Muscle of back (tissue), 11 donors: Measurements from ENCODE around the gene PPP3CA. TPM values are rescaled to one million over a fixed set of nuclear protein-coding genes. Genes with fewer than 3 reads are reported as not detected.

Experiments used
- DNase-seq, 3 donors: peaks; one replicate each; pipeline versions ENCODE4 v3.0.0 to v3.0.0-alpha.2; 2013
- polyA plus RNA-seq, 10 donors: library from polyadenylated mRNA; unstranded; fragments of 120-200 nt; gene quantifications; one replicate each; pipeline ENCODE4 v1.2.1, GENCODE V29; 2013; ENCODE audit not compliant: insufficient read length in 10 of 10

PPP3CA gene
- polyA plus RNA-seq, 10 donors: 29.1 to 38.0 (median 31.7) TPM

DNA sequence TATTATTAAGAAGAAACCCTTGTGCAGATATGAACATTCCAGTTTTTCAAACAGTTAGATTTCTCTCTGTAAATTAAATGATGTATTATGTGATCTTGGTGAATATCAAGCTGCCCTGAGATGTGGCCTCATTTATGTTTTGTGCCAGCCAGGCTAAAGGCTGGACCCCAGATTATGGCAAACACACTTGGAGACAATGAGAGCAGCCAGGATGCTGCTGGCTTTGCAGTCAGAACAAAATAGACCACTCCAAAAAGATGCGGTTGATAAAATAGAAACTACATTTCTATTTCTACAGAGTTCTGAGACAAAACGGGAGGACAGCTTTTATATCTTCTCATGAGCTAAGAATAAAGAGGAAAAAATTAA, 296.5 kb downstream of the PPP3CA start:
- no peak for DNase-seq

DNA sequence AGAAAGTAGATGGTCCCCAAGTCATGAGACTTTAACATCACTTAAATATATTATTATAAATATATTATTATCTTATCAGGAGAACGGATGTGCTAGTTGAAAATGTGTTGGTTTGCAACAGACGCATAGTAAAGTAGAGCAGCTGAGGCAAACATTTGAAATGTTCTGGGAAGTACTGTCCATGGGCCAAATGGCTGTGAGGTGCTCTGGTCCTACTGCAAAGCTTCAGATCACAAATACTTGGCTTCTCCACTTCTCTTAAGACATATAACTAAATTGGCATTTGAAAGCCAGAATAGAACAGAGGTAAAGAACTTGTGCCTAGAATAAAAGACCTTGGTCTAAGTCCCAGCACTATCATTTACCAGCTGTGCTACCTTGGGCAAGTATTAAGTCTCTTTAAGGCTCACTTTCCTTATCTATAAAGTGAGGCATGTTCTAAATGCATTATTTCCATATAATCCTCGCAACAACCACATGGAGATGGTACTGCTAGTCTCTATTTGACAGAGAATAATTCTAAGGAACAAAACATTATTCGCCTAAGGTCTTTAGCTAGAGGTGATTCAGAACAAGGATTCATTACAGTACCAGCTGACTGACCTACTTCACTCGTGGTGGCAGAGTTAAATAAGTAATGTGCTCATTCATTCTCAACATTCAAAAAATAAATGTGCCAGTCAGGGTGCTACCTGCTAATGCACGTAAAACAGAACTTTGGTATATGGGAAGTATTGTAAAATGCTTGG, 297.1 kb downstream of the PPP3CA start:
- no peak for DNase-seq

DNA sequence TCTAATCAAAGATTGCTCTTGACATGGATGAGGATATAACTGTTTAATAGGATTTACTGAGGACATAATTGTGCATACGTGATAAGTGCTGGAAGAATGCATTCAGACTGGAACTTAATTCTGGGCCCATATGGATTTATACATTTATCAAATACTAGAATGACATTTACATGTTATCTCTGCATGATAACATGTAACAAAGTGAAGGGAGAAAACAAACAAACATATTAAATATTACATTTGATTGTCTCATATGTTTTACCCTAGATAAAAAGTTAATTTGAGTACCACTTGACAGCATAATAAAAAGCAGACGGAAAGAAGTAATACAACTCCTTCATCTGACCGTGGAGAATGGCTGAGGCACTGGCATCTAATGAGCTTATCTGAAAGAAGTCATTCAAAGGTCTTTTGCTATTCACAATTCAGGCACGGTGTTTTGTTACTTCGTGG, 297.8 kb downstream of the PPP3CA start:
- DNase-seq: no peak

DNA sequence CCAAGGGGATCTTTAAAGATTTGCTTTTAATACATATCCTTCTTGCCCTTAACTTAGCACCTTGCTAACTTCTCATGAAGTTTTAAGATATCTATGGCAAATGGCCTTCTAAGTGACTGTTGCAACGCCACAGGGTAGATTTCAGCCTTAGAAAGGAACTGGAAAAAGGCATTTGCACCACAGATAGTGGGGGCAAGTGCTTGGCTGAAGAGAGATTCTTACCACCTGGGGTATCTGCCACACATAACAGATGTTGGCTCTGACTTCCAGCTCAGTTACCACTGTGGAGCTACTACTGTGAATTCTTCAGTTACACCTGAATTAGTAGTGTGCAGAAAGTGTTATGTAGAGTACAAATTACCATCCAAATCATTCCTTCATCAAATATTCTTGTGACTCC, 302.6 kb downstream of the PPP3CA start:
- no peak for DNase-seq

DNA sequence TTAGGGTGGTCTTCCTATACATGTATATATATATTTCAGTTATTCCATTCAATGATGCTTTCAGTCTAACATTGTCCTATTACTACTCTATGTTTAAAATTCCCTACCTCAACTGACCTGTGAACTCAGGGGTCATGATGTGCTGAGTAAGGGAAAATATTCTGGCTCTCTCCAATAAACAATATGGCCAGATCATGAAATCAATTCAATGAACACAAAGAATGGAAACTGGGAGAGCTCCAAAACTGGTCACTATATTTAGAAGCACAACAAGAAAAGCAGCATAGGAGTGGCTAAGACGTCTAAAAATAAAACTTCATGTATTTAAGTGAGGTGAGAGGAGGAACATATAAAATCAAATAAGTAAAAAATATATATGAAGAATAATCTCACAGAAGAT, 304.5 kb downstream of the PPP3CA start:
- no peak for DNase-seq

DNA sequence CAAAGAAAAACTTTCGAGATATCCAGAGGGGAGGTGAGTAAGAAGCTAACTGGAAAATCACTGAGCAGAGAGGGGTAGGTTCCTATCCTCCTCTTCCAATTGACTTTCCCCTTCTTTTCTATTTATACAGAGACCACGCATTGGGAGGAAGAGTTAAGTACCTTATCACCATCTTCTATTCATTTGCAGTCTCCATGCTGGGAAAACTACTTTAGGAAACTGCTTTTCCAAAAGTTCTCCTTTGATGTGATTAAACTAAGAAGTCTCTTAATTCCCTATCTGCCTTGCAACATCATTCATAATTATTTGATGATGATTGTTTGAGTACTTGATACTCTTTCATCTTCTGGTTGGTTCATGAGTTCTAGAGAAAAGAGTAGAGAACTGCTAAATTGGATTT, 306.6 kb downstream of the PPP3CA start:
- DNase-seq: no peak

DNA sequence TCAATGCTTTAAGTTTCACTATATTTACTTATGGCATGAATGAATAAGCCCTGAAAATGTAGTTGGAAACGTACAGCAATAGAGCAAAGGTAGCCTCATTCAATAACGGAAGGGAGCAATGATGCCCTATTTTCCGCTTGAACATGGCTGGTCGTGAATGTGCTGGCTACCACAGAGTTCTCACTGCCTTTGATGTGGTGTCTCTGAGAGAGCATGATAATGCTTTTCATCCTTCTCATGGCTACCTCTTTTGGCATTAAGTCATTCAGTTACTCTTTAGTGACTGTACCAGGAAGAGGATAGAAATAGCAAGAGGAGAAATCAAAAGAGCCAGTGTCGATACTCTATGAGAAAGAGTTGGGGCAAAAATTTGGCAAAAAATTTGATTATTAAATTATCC, 308.0 kb downstream of the PPP3CA start:
- DNase-seq: no peak

DNA sequence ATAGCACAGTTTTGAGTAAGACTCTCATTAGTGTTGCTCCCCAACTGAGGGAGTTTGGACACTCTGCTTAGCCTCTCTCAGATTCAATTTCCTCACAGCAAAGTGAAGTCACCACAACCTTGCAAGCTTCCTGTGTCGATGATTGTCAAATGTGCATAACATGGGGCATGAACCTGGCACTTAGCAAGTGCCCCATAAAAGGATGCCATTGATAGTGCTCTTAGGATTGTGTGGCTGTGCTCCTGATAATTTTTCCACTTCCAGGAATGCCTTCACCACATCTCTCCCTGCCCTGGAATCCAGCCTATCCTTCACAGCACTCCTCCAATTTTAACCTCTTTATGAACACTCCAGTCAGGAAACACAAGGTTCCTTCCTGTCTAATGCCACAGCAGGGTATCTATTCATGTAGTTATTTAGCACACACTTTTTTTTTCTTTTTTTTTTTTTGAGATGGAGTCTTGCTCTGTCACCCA, 309.4 kb downstream of the PPP3CA start:
- DNase-seq: no peak

DNA sequence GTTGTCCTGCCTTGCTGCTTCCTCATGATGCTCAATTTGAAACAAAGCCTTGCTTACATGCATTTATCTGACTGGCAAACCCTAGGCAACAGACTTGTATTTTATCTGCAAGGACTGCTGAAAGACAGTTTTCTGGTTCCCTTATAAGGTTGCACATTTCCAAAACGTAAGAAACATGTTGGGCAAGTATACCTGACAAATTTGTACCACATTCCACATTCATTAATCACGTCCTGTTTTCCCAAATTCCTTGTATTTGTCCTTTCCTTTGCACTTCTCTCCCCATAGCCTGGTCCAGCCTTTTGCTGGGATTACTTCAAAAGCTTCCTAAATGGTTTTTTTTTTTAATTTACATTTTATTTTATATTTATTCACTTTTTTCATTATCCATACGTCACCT, 310.1 kb downstream of the PPP3CA start:
- DNase-seq: no peak

DNA sequence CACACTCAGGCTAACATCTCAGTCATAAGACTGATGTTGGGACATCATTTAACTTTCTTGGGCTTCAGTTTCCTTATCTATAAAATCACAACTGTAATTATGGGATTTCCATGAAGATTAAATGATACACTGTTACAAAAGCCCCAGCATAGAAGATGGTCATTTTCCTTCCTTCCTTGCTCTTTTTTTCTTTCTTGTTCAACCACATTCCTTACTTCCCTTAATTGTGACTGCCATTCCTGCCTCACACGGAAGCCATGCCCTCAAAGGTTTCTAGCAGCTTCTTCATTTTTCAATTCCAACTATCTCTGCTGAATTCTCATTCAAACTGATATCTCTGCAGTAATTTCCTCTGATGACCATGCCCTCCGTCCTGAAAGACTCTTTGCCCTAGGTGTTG, 311.8 kb downstream of the PPP3CA start:
- DNase-seq: no peak

DNA sequence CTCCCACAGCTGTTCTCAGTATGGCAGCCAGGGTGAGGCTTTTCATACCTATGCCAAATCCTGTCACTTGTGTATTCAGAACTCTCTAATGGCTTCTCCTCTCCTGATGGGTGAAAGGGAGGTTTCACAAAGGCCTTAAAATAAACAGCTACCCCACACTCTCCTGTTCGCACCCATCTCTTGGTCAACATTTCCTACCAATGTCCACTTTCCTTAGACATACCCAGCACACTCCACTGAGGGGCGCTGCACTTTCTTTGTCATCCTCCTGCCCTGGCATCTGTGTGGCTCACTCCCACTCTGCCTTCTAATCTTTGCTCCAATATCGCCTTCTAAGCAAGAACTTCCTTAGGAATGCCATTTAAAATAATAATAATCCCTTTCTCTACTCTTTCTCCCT, 313.3 kb downstream of the PPP3CA start:
- DNase-seq: no peak

DNA sequence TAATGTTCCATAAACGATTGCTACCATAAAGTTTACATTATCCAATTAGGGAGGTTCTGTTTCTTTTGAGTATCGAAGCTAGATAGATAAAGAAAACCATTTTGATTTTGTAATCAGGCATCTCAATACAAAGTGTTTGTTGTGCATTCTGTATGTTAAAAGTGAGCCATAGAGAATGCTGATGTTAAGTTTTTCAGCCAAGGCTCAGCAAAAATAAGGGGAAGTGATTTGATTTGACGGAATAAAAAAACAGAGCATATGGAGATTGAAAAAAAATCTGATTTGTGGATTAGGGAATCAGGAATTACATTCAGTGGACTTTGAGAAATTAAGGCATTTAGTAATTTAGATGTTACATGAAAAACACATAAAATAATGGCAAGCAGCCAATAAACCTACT, 314.8 kb downstream of the PPP3CA start:
- DNase-seq: no peak

DNA sequence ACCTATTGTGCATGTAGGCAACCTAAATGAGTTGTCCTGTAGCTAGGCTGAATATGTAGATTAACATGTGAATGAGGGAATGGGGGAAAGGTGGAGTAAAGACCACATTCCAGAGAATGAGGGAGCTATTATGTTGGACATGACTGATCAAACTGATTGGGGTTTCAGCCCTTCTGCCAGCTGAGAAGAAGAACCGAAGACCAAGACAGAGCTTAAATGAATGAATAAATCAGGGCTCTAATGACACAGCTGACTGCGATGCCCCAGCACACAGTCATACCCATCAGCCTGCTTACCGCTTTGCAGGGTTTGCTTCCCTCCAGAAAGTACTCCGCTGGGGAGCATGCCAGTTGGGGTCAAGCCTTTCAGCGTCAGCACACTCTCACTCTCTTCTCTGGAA, 315.4 kb downstream of the PPP3CA start:
- DNase-seq: no peak

DNA sequence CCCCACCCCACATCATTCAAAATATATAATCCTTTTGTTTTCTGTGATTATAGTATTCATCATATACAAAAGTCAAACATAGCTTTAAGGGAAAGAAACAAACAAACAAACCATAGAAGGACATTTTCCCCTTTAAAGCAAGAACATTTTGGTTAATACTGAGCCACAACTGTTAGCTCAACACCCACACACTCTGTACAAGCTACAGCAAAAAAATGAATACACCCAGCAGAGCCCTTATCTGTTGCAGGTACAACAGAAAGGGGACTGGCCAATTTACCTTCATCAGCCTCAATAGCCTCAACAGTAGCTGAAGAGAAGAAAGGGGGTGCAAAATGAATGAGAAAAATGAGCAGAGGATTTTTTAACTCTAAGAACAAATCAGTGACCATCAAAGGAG, 318.4 kb downstream of the PPP3CA start:
- DNase-seq: no peak

DNA sequence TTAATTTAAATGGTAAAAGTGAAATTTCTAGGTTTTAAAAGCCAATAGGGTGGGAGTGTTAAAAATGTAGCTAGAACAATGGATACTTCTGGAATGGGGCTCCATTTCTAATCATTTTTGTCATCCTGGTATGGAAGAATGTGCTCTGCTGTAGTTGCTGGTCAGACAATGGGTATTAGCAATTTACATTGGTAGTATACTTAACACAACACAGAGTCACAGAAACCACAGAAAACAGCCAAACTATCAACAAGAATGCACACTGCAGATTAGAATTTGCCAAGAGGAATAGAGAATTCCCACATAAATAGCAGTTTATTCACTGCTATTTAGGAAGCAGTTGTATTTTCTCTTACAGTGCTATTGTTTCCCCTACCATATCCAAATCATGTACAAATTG, 319.6 kb downstream of the PPP3CA start:
- DNase-seq: no peak

DNA sequence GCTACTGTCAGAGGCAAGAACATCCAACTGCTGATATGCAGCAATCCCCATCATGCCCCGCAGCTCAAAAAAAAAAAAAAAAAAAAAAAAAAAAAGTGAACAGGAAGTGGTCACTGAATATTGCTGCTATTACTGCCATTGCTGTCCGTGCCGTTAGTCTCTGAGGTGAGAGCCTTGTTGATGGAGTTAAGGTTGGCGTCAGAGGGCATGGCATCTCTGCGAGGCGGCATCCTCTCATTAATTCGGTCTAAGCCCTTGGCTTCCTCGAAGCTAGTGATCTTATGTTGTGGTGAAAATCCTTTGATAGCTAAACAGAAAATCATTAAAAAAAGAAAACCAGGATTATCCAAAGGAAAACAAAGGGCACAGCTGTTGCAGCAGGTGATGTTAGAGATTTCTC, 321.6 kb downstream of the PPP3CA start:
- DNase-seq: no peak

DNA sequence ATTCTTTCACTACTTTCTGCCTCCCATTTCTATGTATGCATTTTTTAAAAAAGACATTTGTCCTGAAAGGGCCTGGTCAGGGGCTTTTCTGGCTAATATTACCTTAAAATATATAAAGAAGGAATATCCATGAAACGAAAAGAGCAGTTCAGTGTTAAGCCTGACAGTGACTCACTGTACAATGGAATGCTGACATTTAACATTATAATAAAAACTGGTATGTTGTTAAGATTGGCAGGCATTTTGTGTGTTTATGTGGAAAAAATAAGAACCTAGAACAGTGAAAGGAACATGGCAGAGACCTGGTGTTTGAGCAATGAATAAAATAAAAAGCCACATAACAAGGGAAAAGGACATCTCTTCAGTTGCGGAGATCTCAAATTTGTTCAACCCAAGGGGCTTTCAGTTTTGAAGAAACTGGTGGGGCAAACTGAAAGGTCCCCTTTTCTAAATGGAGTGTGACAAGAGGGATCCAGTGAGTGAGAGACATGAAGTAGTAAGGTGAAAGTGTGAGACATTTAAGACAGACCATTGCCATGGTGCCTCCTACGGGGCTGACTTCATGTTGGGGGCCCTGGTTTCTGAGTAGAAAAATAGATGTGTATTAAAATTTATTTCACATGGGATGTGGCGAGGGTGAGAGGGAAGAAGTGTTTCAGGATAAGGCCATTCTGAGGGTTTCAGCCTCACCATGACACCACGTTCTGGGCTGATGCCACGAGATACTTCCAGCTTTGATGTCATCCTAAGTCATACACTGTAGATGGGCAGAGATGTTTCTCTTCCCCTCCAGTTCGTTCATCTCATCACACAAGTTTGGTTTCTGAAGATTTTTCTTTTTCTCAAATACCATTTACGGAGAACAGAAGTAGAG, 324.9 kb downstream of the PPP3CA start:
- DNase-seq: no peak

DNA sequence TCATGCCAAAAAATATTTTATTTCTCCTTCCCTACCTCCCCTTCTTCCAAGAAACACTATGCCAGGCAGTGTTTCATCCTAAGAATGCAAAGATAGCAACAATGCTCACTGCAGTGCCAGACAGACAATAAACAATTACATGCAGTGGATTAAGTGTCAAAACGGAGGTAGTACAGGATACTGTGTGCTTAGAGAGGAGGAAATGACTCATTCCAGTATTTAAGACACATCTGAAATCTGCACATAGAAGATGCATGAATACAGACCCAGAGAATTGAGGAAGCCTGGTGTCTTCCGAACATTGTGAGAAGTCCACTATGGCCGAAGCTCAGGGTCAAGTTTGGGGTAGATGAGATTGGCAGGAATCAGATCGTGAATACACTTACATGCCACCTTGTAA, 326.4 kb downstream of the PPP3CA start:
- DNase-seq: peak in 2 of 3 donors; percentile 2 to 14

DNA sequence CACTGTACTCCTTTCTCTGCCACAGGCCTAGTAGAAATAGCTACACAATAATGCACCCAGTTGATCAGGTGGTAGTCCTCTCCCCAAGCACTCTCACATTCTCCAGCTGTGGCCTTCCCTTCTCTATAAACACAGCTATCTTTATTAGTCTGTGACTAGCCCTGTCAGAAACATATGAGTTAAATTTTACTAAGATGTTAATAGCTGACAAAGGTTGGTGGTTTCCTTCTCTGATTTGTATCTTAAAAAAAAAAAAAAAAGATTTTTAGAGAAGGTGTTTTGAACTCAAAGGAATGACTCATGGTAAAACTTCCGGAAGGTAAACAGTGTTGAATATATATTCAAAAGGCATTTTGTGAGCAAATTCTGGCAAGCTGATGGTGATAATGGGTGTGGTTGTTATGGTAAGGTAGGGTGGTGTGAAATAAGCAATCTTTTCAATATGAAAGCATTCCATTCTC, 327.4 kb downstream of the PPP3CA start:
- no peak for DNase-seq

DNA sequence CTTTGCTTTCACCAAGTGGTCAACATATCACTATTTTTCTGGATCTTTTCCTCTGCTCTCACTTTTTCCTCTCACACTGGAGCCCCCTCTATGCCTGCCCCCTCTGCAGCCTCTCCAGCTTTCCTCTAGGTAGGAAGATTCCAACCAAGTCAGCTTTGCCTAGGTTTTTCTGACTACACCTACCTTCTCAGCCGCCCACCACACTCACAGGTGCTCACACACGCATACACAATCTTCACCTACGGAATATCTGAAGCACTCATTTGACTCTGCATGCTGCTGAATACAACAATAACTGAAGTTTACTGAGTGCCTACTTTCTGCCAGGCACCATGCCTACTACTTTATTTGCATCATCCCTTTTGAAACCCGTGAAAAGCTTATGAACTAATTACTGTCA, 328.0 kb downstream of the PPP3CA start:
- no peak for DNase-seq

DNA sequence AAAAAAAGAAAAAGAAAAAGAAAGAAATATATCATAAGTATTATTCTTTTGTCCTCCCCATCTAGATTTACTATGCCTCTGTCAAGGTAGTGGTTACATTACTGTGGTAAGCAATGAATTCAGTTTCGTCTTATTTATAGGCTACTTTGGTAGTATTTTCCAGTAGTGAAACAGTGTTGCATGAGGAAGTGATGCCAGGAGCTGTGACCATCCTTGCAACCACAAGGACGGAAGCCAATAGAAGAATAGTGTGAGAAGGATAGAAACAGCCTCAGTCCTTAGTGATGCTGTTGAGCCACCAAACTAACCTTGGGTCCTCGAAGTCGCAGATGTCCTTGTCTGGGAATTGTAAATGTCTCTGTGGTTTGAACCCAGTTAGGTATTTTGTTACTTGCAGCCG, 328.5 kb downstream of the PPP3CA start:
- no peak for DNase-seq

DNA sequence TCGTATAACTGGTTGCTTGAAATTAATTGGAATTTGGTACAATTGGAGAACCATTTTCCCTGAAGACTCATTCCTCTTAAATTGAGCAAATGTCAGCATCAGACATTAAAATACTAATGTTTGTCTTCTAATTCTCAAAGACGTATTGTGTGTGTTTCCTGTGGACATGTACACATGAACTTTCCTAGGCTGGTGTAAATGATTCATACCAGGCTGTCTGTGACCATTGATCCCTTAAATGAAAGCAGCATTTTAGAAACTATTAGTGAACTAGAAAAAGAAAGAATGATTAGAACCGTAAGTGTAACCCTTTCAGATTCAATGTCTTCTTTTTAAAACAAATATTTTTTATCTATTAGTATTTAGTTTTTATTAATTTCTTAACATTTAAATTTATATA, 332.9 kb downstream of the PPP3CA start:
- DNase-seq: no peak

DNA sequence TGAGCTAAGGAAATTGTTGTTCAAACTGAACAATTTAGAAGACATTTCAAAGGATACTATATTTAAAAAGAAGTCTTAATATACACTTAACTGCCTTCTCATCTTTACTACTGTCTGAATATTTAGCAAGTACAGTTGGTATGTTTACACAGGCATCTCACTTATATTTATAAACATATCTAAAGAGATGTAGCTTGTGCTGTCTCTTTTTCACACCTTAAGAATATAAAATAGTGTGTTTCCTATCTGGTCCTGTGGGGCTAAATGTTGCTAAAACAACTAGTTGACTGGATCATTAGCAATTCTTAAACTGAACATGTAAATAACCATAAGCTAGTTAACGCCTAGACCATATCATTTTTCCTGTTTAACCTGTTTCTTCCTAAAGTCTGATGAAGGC, 336.3 kb downstream of the PPP3CA start:
- no peak for DNase-seq
